OCI-LY7 (cell line): ENCODE measurements around the gene IQGAP2. TPM values are rescaled to one million over a fixed set of nuclear protein-coding genes. Genes with fewer than 3 reads are reported as not detected.

Source experiments
- BruUV-seq: library from RNA; stranded (reverse); fragments of 400-500 nt; replicated peaks from 2 replicates; lab custom pipeline; 2021; lab: Mats Ljungman, UMichigan
- CTCF ChIA-PET: fragments of 300-600 bp; sonication (Branson Sonifier 250); formaldehyde crosslinking; loops from one replicate; lab custom pipeline; 2022; ENCODE audit warnings: antibody characterized with exemption; ENCODE audit not compliant: unreplicated experiment; lab: Charles Lee
- POLR2A ChIA-PET: fragments of 300-600 bp; sonication (Branson Sonifier 250); formaldehyde crosslinking; loops from one replicate; lab custom pipeline; 2022; ENCODE audit warnings: antibody characterized with exemption; lab: Charles Lee
- DNase-seq: peaks from one replicate; pipeline ENCODE4 v3.0.0-alpha.2; 2015; ENCODE audit warnings: low spot score
- H2AFZ ChIP-seq: fragments of 200-600 bp; sonication (generic), shearing (Covaris generic); 2 replicates; pipeline ENCODE4 v1.6.1; 2014; ENCODE audit warnings: mild to moderate bottlenecking, antibody characterized with exemption, low read length, moderate library complexity
- H3K27ac ChIP-seq: fragments of 200-600 bp; sonication (generic); 2 replicates; pipeline ENCODE4 v1.5.1; 2014; ENCODE audit warnings: mixed run types, low read depth, mild to moderate bottlenecking, moderate library complexity, low read length, inconsistent platforms; ENCODE audit not compliant: poor library complexity, severe bottlenecking
- H3K36me3 ChIP-seq: fragments of 200-600 bp; sonication (generic); 2 replicates; pipeline ENCODE4 v1.6.1; 2014; ENCODE audit warnings: mild to moderate bottlenecking, antibody characterized with exemption, low read length, moderate library complexity, mixed read lengths; ENCODE audit not compliant: insufficient read depth
- H3K4me1 ChIP-seq: fragments of 200-600 bp; sonication (generic); 2 replicates; pipeline ENCODE4 v1.5.1; 2014; ENCODE audit warnings: mild to moderate bottlenecking, low read length; ENCODE audit not compliant: insufficient read depth, poor library complexity, severe bottlenecking
- H3K4me2 ChIP-seq: fragments of 200-600 bp; sonication (generic); 2 replicates; pipeline ENCODE4 v1.6.1; 2014; ENCODE audit warnings: mild to moderate bottlenecking, low read length
- H3K4me3 ChIP-seq: fragments of 200-600 bp; sonication (generic); 2 replicates; pipeline ENCODE4 v1.5.1; 2014; ENCODE audit warnings: mild to moderate bottlenecking, low read depth, low read length; ENCODE audit not compliant: poor library complexity, severe bottlenecking
- H3K79me2 ChIP-seq: fragments of 200-600 bp; sonication (generic); 2 replicates; pipeline ENCODE4 v1.6.1; 2016; ENCODE audit warnings: low read depth, mild to moderate bottlenecking, low read length, moderate library complexity, mixed read lengths; ENCODE audit not compliant: insufficient read depth
- H3K9me2 ChIP-seq: fragments of 200-600 bp; sonication (generic); 2 replicates; pipeline ENCODE4 v1.6.1; 2016; ENCODE audit warnings: mild to moderate bottlenecking, low read length, mixed read lengths; ENCODE audit not compliant: insufficient read depth
- H3K9me3 ChIP-seq: fragments of 200-600 bp; sonication (generic); 2 replicates; pipeline ENCODE4 v1.6.1; 2014; ENCODE audit warnings: mild to moderate bottlenecking, mixed run types, low read length, mixed read lengths
- H4K20me1 ChIP-seq: fragments of 200-600 bp; sonication (generic); 2 replicates; pipeline ENCODE4 v1.6.1; 2014; ENCODE audit warnings: mild to moderate bottlenecking, antibody characterized with exemption, low read length, moderate library complexity, mixed read lengths; ENCODE audit not compliant: insufficient read depth
- EZH2phosphoT487 ChIP-seq: fragments of 200-600 bp; sonication (generic); IDR thresholded peaks from 2 replicates; pipeline ENCODE4 v1.6.1; 2018; ENCODE audit warnings: low read depth, borderline replicate concordance, mild to moderate bottlenecking, mixed run types, antibody characterized with exemption, low read length, moderate library complexity, mixed read lengths
- intact Hi-C: fragments of 100-400 bp; cut with micrococcal nuclease; formaldehyde crosslinking; loops from one replicate; pipeline ENCODE4 v1.10.0; 2022; ENCODE audit not compliant: unreplicated experiment
- total RNA-seq, 2 experiments: library from RNA; depleted of rRNA in 1 of 2; stranded (reverse); fragments of >200 nt in 1 of 2; shearing (Covaris generic) in 1 of 2; gene quantifications; 2 replicates each; pipeline ENCODE4 v1.2.3, GENCODE V29; 2014 to 2022
- TF ChIP-seq, protein P1 (sequence below): fragments of 200-600 bp; sonication (generic); conservative IDR thresholded peaks from 2 replicates; pipeline ENCODE4 v1.5.1; 2014; ENCODE audit warnings: mild to moderate bottlenecking, antibody characterized with exemption, low read length, moderate library complexity, mixed read lengths

IQGAP2 gene
- total RNA-seq, 2 experiments from 2014 or later = 30.0 to 50.2 TPM

DNA sequence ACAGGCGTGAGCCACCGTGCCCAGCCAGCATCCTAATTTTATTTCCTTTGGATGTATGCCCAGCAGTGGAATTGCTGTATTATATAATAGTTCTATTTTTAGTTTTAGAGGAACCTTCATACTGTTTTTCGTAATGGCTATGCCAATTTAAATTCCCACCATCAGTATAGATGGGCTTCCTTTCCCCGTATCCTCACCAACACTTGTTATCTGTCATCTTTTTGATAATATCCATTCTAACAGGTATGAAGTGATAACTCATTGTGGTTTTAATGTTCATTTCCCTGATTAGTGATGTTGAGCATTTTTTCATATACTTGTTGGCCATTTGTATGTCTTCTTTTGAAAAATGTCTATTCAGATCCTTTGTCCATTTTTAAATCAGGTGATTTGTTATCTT is 325.9 kb downstream of the IQGAP2 start:
- BruUV-seq = no TSS peak
- Histone ChIP-seq H3K4me3 (no peak overlapping the region), H3K27ac (no peak overlapping the region), H3K79me2 (no peaks in the 10 kb centered on the region), H3K36me3 (no peaks in the 10 kb centered on the region), H3K4me2 (no peak overlapping the region), H3K9me2 (no peaks in the 10 kb centered on the region), H4K20me1 (no peaks in the 10 kb centered on the region), H3K9me3 (0 out of 2 replicates have a peak, but pooled peaks cover 4% of the 10 kb centered on the region), H3K4me1 (no peaks in the 10 kb centered on the region), H2AFZ (no peak overlapping the region)
- CTCF ChIA-PET = no interaction called here
- POLR2A ChIA-PET = no interaction called here
- intact Hi-C loops = no loop called here
- TF ChIP-seq, protein P1, sequence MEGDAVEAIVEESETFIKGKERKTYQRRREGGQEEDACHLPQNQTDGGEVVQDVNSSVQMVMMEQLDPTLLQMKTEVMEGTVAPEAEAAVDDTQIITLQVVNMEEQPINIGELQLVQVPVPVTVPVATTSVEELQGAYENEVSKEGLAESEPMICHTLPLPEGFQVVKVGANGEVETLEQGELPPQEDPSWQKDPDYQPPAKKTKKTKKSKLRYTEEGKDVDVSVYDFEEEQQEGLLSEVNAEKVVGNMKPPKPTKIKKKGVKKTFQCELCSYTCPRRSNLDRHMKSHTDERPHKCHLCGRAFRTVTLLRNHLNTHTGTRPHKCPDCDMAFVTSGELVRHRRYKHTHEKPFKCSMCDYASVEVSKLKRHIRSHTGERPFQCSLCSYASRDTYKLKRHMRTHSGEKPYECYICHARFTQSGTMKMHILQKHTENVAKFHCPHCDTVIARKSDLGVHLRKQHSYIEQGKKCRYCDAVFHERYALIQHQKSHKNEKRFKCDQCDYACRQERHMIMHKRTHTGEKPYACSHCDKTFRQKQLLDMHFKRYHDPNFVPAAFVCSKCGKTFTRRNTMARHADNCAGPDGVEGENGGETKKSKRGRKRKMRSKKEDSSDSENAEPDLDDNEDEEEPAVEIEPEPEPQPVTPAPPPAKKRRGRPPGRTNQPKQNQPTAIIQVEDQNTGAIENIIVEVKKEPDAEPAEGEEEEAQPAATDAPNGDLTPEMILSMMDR = no peak
- TF ChIP-seq EZH2phosphoT487 = no peak
- DNase-seq = no peak

DNA sequence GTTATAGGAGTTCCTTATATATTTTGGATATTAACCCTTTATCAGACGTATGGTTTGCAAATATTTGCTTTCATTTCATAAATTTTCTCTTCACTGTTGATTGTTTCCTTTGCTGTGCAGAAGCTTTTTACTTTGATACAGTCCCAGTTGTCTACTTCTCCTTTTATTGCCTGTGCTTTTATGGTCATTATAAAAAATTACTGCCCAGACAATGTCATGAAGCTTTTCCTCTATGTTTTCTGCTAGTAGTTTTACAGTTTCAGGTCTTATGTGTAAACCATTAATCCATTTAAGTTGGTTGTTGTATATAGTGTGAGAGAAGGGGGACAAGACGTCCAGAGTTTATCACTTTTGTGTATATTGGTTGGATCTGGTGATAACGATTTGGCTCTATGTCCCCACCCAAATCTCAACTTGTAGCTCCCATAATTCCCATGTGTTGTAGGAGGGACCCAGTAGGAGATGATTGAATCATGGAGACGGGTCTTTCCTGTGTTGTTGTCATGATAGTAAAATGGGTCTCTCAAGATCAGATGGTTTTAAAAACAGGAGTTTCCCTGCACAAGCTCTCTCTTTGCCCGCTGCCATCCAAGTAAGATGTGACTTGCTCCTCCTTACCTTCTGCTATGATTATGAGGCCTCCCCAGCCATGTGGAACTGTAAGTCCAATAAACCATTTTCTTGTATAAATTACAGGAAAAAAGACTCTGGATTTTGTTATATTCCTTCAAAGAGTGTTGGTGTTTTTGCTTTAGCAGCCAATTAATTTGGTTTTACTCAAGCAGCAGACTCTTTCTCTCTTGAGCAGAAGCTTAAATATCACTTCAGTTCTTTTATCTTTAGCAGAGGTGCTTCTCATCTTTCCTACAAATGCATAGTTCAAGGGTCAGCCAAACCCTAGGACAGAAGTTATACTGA is 326.5 kb downstream of the IQGAP2 start:
- H3K4me3 ChIP-seq = no peak overlapping the region
- H3K27ac ChIP-seq = no peak overlapping the region
- H3K79me2 ChIP-seq = no peaks in the 10 kb centered on the region
- no peak overlapping the region for H2AFZ ChIP-seq
- BruUV-seq = no TSS peak
- ChIA-PET CTCF (no interaction called here), POLR2A (no interaction called here)
- H3K4me2 ChIP-seq = no peak overlapping the region
- no peaks in the 10 kb centered on the region for H3K4me1 ChIP-seq
- no peaks in the 10 kb centered on the region for H3K36me3 ChIP-seq
- no peaks in the 10 kb centered on the region for H3K9me2 ChIP-seq
- DNase-seq = no peak
- 0 out of 2 replicates have a peak, but pooled peaks cover 4% of the 10 kb centered on the region for H3K9me3 ChIP-seq
- TF ChIP-seq EZH2phosphoT487 = no peak
- TF ChIP-seq, protein P1 = no peak
- intact Hi-C loops = no loop called here
- no peaks in the 10 kb centered on the region for H4K20me1 ChIP-seq

GRCh38 chr5:76732405-76733048 is 329.4 kb downstream of the IQGAP2 start:
- ChIA-PET POLR2A (interaction anchor here (0.8 to 1.3 kb wide), 2 partner anchors 12 to 64 kb away, joined by 3 to 4 read pairs; no protein-coding TSS in a partner anchor), CTCF (no interaction called here)
- H3K4me1 ChIP-seq = no peaks in the 10 kb centered on the region
- H3K4me3 ChIP-seq = no peak overlapping the region
- no peak for DNase-seq
- no peaks in the 10 kb centered on the region for H4K20me1 ChIP-seq
- no peaks in the 10 kb centered on the region for H3K79me2 ChIP-seq
- no peaks in the 10 kb centered on the region for H3K36me3 ChIP-seq
- no peak overlapping the region for H3K27ac ChIP-seq
- TF ChIP-seq, protein P1 = no peak
- intact Hi-C loops = no loop called here
- no peaks in the 10 kb centered on the region for H3K9me2 ChIP-seq
- H3K4me2 ChIP-seq = no peak overlapping the region
- H3K9me3 ChIP-seq = 0 out of 2 replicates have a peak, but pooled peaks cover 4% of the 10 kb centered on the region
- no peak overlapping the region for H2AFZ ChIP-seq
- no TSS peak for BruUV-seq
